DND-41 (cell line): ENCODE results near the gene CDH1.

Experiments used
- ATAC-seq: fragments of 200-7000 bp; cut with Tn5 transposase; 3 replicates; pipeline ENCODE4 v1.9.1; 2021; ENCODE audit warnings: low read depth; ENCODE audit not compliant: insufficient read depth
- DNase-seq: peaks from one replicate; pipeline ENCODE4 v3.0.0-alpha.2; 2020
- H2AFZ ChIP-seq: 2 replicates; pipeline ENCODE4 v1.6.0; 2012; ENCODE audit warnings: low read depth, low read length
- H3K27ac ChIP-seq: 2 replicates; pipeline ENCODE4 v1.5.1; 2012; ENCODE audit warnings: low read length, inconsistent platforms
- H3K27me3 ChIP-seq: fragments of 200-600 bp; sonication (generic); 2 replicates; pipeline ENCODE4 v1.6.0; 2012; ENCODE audit warnings: low read length, mild to moderate bottlenecking, inconsistent platforms; ENCODE audit not compliant: insufficient read depth, poor library complexity
- H3K36me3 ChIP-seq: 2 replicates; pipeline ENCODE4 v1.5.1; 2012; ENCODE audit warnings: low read length, inconsistent platforms; ENCODE audit not compliant: insufficient read depth
- H3K4me1 ChIP-seq: 2 replicates; pipeline ENCODE4 v1.5.1; 2012; ENCODE audit warnings: mild to moderate bottlenecking, low read length; ENCODE audit not compliant: insufficient read depth
- H3K4me2 ChIP-seq: 2 replicates; pipeline ENCODE4 v1.6.0; 2012; ENCODE audit warnings: mild to moderate bottlenecking, moderate library complexity, low read length, inconsistent platforms; ENCODE audit not compliant: insufficient read depth
- H3K4me3 ChIP-seq, 2 experiments: fragments of 200-600 bp in 1 of 2; shearing (Covaris generic) in 1 of 2; 2 replicates each; pipeline ENCODE4 v1.5.1; 2012 to 2016; ENCODE audit warnings: inconsistent platforms in 2 of 2, low read length in 2 of 2, mild to moderate bottlenecking in 2 of 2, low read depth in 1 of 2, moderate library complexity in 1 of 2
- H3K79me2 ChIP-seq: 2 replicates; pipeline ENCODE4 v1.6.0; 2012; ENCODE audit warnings: low read length, inconsistent platforms; ENCODE audit not compliant: insufficient read depth
- H3K9ac ChIP-seq: 2 replicates; pipeline ENCODE4 v1.6.0; 2012; ENCODE audit warnings: low read depth, mild to moderate bottlenecking, inconsistent platforms, low read length, moderate library complexity
- H3K9me3 ChIP-seq: 2 replicates; pipeline ENCODE4 v1.5.1; 2012; ENCODE audit warnings: low read length, moderate library complexity, mild to moderate bottlenecking, inconsistent platforms; ENCODE audit not compliant: insufficient read depth, severe bottlenecking
- H4K20me1 ChIP-seq: 2 replicates; pipeline ENCODE4 v1.6.0; 2012; ENCODE audit warnings: low read length; ENCODE audit not compliant: insufficient read depth
- EZH2 ChIP-seq: IDR thresholded peaks from 3 replicates; pipeline ENCODE4 v1.6.1; 2012; ENCODE audit warnings: borderline replicate concordance, low read depth, mild to moderate bottlenecking, moderate library complexity, low read length, inconsistent platforms; ENCODE audit not compliant: severe bottlenecking
- TF ChIP-seq, protein P1 (sequence below): IDR thresholded peaks from 2 replicates; pipeline ENCODE4 v1.5.1; 2012; ENCODE audit warnings: borderline replicate concordance, low read length, moderate library complexity, mild to moderate bottlenecking; ENCODE audit not compliant: poor library complexity, severe bottlenecking; ENCODE audit errors: extremely low read depth

The CDH1 gene

DNA sequence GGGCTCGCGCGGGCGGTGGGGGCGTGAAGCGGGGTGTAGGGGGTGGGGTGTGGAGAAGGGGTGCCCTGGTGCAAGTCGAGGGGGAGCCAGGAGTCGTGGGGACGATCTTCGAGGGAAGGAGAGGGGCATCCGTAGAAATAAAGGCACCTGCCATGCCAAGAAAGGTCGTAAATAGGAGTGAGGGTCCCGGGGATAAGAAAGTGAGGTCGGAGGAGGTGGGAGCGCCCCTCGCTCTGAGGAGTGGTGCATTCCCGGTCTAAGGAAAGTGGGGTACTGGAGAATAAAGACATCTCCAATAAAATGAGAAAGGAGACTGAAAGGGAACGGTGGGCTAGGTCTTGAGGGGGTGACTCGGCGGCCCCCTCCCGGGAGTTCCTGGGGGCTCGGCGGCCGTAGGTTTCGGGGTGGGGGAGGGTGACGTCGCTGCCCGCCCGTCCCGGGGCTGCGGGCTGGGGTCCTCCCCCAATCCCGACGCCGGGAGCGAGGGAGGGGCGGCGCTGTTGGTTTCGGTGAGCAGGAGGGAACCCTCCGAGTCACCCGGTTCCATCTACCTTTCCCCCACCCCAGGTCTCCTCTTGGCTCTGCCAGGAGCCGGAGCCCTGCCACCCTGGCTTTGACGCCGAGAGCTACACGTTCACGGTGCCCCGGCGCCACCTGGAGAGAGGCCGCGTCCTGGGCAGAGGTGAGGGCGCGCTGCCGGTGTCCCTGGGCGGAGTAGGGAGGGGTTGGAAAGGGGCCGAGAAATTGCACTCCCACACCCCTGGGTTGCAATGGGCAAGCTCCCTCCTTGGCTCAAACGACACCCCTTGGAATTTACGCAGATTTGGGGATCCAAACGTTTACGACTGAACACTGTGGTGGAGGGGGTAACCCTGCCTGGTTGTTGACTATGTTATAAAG, 888 bp downstream of the CDH1 start:
- no peak overlapping the region for H3K9ac ChIP-seq
- H3K4me1 ChIP-seq, result no peaks in the 10 kb centered on the region
- no peak for TF ChIP-seq EZH2
- TF ChIP-seq, protein P1, sequence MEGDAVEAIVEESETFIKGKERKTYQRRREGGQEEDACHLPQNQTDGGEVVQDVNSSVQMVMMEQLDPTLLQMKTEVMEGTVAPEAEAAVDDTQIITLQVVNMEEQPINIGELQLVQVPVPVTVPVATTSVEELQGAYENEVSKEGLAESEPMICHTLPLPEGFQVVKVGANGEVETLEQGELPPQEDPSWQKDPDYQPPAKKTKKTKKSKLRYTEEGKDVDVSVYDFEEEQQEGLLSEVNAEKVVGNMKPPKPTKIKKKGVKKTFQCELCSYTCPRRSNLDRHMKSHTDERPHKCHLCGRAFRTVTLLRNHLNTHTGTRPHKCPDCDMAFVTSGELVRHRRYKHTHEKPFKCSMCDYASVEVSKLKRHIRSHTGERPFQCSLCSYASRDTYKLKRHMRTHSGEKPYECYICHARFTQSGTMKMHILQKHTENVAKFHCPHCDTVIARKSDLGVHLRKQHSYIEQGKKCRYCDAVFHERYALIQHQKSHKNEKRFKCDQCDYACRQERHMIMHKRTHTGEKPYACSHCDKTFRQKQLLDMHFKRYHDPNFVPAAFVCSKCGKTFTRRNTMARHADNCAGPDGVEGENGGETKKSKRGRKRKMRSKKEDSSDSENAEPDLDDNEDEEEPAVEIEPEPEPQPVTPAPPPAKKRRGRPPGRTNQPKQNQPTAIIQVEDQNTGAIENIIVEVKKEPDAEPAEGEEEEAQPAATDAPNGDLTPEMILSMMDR, result no peak
- no peaks in the 10 kb centered on the region for H3K9me3 ChIP-seq
- ATAC-seq (no peak), DNase-seq (no peak)
- no peak overlapping the region for H3K4me3 ChIP-seq
- no peak overlapping the region for H3K4me2 ChIP-seq
- no peaks in the 10 kb centered on the region for H3K79me2 ChIP-seq
- no peaks in the 10 kb centered on the region for H4K20me1 ChIP-seq
- no peaks in the 10 kb centered on the region for H3K36me3 ChIP-seq
- no peak overlapping the region for H2AFZ ChIP-seq
- H3K27ac ChIP-seq, result no peak overlapping the region
- peaks cover 3% of the 10 kb centered on the region for H3K27me3 ChIP-seq

DNA sequence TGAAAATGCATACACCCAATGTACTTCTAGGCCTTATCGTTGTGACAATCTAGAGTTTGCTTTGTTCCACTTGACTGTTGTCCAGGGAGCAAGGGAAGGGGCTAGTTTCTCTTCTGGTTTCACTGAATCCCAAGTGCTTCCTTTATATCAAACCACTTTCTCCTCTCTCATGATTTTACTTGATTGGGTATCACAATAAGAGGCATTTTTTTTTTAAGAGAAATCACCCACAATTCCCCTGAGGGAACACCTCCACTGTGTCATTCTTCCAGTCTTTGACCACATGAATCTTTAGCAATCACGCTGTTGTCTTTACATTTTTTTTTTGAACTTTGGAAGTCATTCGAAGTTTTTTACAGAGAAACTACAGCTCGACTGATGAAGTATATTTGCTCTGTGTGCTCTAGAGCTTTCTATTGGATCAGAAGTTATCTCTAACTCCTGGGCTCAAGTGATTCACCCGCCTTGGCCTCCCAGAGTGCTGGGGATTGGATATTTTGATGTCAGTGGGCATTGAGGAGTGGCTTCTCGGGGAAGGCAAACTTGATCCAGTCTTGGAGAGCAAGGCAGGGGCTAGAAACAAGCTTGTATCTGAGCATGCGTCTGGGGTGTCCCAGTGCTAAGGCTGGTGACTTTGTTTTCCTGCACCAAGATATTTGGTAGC, 3.0 kb downstream of the CDH1 start:
- no peaks in the 10 kb centered on the region for H3K4me1 ChIP-seq
- TF ChIP-seq, protein P1, result no peak
- no peak for TF ChIP-seq EZH2
- no peak for DNase-seq
- H3K4me3 ChIP-seq, result no peak overlapping the region
- no peaks in the 10 kb centered on the region for H3K27me3 ChIP-seq
- no peaks in the 10 kb centered on the region for H4K20me1 ChIP-seq
- no peak overlapping the region for H3K9ac ChIP-seq
- H2AFZ ChIP-seq, result no peak overlapping the region
- no peak overlapping the region for H3K27ac ChIP-seq
- H3K36me3 ChIP-seq, result no peaks in the 10 kb centered on the region
- H3K4me2 ChIP-seq, result no peak overlapping the region
- no peaks in the 10 kb centered on the region for H3K79me2 ChIP-seq
- H3K9me3 ChIP-seq, result no peaks in the 10 kb centered on the region
- ATAC-seq, result no peak

DNA sequence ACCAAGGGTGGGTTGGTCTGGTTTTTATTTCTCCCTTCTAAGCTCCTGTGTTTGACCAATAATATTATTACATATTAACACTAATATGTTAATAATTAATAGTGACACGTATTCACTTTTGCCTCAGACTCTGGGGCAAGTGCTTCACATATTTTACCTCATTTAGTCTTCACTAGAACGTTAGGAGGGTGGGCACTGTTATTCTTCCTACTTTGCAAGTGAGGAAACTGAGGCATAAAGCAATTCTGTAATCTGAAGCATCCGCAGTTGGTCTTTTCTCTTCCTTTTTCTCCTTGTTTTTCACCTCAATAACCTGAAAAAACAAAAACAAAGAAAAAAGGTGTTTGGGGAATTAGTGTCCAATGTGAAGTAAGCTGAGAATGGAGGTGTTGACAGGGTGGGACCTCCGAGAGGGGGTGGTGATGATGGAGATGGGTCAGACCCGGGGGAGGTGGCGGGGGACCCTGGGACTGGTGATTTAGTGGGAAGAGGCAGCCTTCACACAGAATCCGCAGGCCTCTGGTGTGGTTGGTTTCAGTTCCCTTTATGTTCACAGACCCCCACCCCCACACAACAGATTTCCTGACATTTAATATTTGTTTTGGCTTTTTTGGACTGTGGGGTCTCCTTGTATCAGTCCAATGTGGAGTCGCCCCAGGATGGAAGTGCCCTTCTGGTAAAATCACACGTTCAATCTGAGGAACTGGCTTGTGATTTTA, 3.7 kb downstream of the CDH1 start:
- no peak for ATAC-seq
- H2AFZ ChIP-seq, result no peak overlapping the region
- no peak overlapping the region for H3K4me3 ChIP-seq
- no peak for DNase-seq
- H3K27me3 ChIP-seq, result no peaks in the 10 kb centered on the region
- no peaks in the 10 kb centered on the region for H3K79me2 ChIP-seq
- H3K9ac ChIP-seq, result no peak overlapping the region
- H3K4me1 ChIP-seq, result no peaks in the 10 kb centered on the region
- no peaks in the 10 kb centered on the region for H3K9me3 ChIP-seq
- no peaks in the 10 kb centered on the region for H4K20me1 ChIP-seq
- no peaks in the 10 kb centered on the region for H3K36me3 ChIP-seq
- H3K27ac ChIP-seq, result no peak overlapping the region
- TF ChIP-seq EZH2, result no peak
- TF ChIP-seq, protein P1, result no peak
- no peak overlapping the region for H3K4me2 ChIP-seq
